Fibroblast of the conjunctiva (primary cell): ENCODE measurements around the gene MSRB1.
"Not testable (repeated sequence)": the region's sequence is repeated elsewhere in the genome, so short reads cannot be mapped to it uniquely, and the experiment has no call there.

Experiments
- DNase-seq: peaks from one replicate; pipeline ENCODE4 v3.0.0-alpha.2; 2010; ENCODE audit warnings: low read depth

The MSRB1 gene

GRCh38 chr16:1960665-1961630, 17.9 kb upstream of the MSRB1 start:
- no peak for DNase-seq

GRCh38 chr16:1959269-1960039, 16.5 kb upstream of the MSRB1 start, which contains the start of gene NDUFB10:
TSS of gene NDUFB10 (plus strand) at chr16:1959538. CDS start at chr16:1959625, 87 bp downstream.
- DNase-seq: peak; percentile 81

DNA sequence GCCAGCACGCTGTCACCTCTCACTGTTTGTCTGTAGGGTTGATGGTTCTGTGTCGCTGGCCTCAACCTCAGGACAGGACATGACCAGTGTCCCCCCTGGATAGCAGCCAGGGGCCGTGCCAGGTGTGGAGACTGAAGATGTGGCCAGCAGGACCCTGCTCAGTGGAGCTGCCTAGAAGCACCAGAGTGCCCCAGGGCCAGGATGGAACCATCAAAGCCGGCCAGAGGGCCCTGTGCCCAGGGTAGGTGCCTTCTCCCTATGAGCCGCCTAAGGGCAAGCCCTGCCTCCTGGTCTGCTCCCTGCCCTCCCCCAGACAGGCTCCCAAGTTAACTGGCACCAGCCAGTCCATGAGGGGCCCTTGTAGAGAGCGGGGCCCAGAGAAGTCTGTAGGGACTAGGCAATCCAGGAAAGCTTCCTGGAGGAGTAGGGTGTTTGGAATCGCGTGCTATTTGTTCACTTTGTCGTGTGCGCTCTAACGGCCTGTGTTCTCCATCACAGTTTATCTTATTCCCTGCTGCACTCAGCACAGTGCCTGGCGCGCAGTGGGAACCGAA, 15.8 kb upstream of the MSRB1 start:
- no peak for DNase-seq

- not testable (repeated sequence) for DNase-seq
Observed at GRCh38 chr16:1958143-1958491, 15.1 kb upstream of the MSRB1 start.

DNA sequence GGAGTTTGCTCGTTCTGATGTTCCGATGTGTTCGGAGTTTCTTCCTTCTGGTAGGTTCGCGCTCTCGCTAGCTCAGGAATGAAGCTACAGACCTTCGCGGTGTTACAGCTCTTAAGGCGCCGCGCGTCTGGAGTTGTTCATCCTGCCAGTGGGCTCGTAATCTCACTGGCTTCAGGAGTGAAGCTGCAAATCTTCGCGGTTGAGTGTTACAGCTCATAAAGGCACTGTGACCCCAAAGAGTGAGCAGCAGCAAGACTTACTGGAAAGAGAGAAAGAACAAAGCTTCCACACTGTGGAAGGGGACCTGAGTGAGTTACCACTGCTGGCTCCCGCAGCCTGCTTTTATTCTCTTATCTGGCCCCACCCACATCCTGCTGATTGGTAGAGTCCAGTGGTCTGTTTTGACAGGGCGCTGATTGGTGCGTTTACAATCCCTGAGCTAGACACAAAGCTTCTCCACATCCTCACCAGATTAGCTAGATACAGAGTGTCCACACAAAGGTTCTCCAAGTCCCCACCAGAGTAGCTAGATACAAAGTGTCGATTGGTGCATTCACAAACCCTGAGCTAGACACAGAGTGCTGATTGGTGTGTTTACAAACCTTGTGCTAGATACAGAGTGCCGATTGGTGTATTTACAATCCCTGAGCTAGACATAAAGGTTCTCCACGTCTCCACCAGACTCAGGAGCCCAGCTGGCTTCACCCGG, 14.6 kb upstream of the MSRB1 start:
- not testable (repeated sequence) for DNase-seq

GRCh38 chr16:1953734-1954133, 10.7 kb upstream of the MSRB1 start:
- DNase-seq: no peak

DNA sequence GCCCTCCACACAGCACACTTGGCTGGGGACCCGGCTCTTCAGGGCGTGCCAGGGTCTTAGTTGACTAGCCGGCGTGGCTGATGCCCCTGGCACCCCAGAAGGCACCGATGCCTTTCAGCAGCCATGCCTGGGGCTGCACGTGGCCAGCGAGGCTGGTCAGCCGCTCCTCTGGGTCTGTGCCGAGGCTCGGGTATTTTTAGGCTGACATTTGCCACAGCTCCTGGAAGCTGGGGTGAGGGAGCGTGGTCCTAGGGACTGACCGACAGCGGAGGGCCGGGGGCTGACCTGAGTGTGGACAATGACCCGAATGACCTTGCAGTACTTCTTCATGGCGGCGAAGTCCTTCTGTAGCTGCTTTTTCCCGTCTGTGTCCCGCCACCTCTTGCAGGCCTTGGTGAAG, 7.6 kb upstream of the MSRB1 start:
- DNase-seq: no peak

DNA sequence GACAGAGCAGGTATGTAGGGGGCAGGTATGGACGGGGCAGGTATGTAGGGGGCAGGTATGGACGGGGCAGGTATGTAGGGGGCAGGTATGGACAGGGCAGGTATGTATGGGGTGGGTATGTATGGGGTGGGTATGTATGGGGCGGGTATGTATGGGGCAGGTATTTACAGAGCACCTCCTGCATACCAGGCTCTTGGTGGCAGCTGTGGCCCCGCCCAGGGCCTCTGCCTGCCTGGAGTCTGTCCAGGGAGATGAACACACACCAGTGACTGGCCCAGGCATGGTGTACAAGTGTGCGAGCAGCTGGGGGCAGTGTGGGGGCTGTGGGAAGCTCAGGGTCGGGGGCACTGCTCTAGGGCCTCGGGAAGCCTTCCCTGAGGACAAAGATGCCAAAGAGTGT, 7.0 kb upstream of the MSRB1 start:
- no peak for DNase-seq

GRCh38 chr16:1949507-1949906, 6.5 kb upstream of the MSRB1 start:
- no peak for DNase-seq

DNA sequence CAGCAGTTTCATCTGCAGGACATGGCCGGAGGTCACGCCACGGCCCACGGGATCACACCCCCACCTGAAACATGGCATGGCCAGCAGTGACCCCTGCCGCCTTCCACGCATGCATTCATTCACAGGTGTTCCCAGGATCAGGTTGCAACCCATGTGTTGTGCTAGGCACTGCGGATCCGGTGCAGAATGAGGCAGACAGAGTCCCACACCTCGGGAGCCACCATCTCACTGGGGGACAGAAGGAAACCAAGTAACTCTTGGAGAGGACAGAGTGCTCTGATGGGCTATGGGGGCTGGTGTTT, 4.3 kb upstream of the MSRB1 start:
- no peak for DNase-seq

- DNase-seq: no peak
Observed at GRCh38 chr16:1946495-1947368, 3.7 kb upstream of the MSRB1 start.

- no peak for DNase-seq
Observed at GRCh38 chr16:1945559-1946391, 2.8 kb upstream of the MSRB1 start.

DNA sequence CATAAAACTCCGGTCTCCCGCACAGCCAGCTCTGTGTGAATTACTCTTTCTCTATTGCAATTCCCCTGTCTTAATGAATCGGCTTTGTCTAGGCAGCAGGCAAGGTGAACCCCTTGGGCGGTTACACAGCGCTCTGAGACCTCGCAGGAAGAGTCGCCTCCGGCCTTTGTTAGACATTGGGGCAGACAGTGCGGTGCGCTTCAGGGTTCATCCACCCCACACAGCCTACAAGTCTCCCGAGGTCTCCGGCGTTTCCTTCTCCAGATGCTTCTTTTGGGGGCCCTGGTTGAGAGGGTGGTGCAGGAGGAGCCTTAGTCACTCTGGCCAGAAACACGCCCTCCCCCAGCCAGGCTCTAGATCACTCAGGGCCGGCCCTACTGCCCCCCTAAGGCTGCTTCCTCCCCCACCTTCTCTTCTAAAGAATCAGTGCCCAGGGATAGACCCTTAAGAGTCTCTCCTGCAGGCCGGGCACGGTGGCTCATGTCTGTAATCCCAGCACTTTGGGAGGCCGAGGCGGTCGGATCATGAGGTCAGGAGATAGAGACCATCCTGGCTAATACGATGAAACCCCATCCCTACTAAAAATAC, 1.7 kb upstream of the MSRB1 start:
- no peak for DNase-seq

GRCh38 chr16:1942047-1942809, 771 bp downstream of the MSRB1 start:
- DNase-seq: no peak

- DNase-seq: no peak
Observed at GRCh38 chr16:1941162-1942046, 1.6 kb downstream of the MSRB1 start.

DNA sequence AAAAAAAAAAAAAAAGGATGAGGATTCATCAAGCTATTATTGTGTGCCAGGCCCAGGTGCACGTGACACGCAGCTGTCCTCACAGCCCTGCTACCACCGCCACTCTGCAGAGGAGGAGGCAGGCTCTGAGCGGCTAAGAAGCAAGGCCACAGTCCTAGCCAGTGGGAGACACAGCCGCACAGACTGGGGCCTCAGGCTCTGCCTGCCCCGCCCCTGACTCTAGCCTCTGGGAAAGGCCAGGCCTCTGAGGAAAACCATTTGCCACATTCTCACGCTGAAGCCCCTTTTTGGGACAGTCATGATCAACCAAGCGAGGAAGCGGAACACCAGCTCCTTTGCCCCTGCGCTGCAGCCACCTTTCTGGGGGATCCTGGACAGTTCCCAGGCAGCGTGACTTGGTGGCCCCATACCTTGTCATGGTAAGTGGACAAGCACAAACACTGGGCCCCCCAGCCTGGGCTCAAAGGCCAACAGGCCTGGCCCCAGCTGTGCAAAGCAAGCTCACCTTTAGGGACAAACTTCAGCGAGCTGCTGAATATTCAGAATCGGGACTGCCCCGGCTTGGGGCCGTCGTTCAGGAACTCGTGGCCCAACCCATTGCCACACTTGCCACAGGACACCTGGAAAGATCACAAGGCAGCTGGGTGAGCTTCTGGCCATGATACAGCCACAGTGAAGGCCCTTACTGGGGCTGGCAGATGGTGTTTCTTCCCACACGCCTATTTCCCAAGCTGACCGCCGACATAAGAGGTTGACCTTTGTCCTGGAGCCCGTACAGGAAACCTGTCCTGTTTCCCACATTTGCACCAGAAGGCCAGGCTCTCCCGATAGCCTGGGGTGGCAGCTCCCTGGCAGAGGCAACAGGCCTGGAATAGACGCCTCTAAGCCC, 2.5 kb downstream of the MSRB1 start:
- no peak for DNase-seq

DNA sequence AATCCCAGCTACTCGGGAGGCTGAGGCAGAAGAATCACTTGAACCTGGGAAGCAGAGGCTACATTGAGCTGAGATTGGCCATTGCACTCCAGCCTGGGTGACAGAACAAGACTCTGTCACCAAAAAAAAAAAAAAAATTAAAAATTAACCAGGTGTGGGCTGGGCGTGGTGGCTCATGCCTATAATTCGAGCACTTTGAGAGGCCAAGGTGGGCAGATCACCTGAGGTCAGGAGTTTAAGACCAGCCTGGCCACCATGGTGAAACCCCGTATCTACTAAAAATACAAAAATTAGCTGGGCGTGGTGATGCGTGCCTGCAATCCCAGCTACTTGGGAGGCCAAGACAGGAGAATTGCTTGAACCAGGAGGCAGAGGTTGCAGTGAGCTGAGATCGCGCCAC, 3.2 kb downstream of the MSRB1 start:
- DNase-seq: not testable (repeated sequence)
